Measurements from ENCODE around the gene PURA. TPM values are rescaled to one million over a fixed set of nuclear protein-coding genes. Genes with fewer than 3 reads are reported as not detected.

Gene PURA
- total RNA-seq, 1 donor from 2014 or later, result 7.0 TPM

DNA sequence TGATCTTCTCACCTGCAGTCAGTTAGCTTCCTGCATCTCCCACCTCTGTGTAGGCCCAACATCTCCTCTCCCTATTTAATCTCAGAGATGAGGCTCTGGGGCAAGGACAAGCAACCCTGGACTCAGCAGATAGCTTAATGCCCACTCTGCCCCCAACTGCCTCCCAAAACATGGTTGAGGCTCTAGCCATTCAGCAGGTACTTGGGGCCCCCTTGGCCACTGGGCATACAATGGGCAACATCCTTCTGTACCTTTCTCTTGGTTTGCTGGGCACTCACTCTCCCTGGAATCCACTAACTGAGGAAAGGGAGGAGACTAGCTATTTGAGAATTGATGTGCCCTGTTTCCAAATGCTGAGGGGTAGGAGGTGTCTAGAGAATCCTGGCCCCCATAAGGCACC is 21.2 kb downstream of the PURA start:
- Mint-ChIP-seq H3K9me3 (ENCODE audit: low read depth) (peaks cover 2% of the 10 kb centered on the region), H3K36me3 (ENCODE audit: insufficient read depth) (no peaks in the 10 kb centered on the region), H3K4me3 (ENCODE audit: low read depth) (no peak overlapping the region), H3K27me3 (peaks cover 19% of the 10 kb centered on the region), H3K27ac (no peak overlapping the region), H3K4me1 (ENCODE audit: low read depth) (no peaks in the 10 kb centered on the region)
- TF ChIP-seq, protein P1, sequence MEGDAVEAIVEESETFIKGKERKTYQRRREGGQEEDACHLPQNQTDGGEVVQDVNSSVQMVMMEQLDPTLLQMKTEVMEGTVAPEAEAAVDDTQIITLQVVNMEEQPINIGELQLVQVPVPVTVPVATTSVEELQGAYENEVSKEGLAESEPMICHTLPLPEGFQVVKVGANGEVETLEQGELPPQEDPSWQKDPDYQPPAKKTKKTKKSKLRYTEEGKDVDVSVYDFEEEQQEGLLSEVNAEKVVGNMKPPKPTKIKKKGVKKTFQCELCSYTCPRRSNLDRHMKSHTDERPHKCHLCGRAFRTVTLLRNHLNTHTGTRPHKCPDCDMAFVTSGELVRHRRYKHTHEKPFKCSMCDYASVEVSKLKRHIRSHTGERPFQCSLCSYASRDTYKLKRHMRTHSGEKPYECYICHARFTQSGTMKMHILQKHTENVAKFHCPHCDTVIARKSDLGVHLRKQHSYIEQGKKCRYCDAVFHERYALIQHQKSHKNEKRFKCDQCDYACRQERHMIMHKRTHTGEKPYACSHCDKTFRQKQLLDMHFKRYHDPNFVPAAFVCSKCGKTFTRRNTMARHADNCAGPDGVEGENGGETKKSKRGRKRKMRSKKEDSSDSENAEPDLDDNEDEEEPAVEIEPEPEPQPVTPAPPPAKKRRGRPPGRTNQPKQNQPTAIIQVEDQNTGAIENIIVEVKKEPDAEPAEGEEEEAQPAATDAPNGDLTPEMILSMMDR (IDR thresholded peaks at IDR 0.05; ENCODE audit: unreplicated experiment), result no peak
- no peak for DNase-seq (ENCODE audit: low spot score, unreplicated experiment)

- H3K27me3 Mint-ChIP-seq, result peaks cover 14% of the 10 kb centered on the region
- no peak overlapping the region for H3K4me3 Mint-ChIP-seq (ENCODE audit: low read depth)
- TF ChIP-seq, protein P1 (IDR thresholded peaks at IDR 0.05; ENCODE audit: unreplicated experiment), result no peak
- no peak overlapping the region for H3K27ac Mint-ChIP-seq
- no peak for DNase-seq (ENCODE audit: low spot score, unreplicated experiment)
- no peaks in the 10 kb centered on the region for H3K4me1 Mint-ChIP-seq (ENCODE audit: low read depth)
- H3K36me3 Mint-ChIP-seq (ENCODE audit: insufficient read depth), result no peaks in the 10 kb centered on the region
- peaks cover 2% of the 10 kb centered on the region for H3K9me3 Mint-ChIP-seq (ENCODE audit: low read depth)
Measured at GRCh38 chr5:140136624-140137023, 22.7 kb downstream of the PURA start.

DNA sequence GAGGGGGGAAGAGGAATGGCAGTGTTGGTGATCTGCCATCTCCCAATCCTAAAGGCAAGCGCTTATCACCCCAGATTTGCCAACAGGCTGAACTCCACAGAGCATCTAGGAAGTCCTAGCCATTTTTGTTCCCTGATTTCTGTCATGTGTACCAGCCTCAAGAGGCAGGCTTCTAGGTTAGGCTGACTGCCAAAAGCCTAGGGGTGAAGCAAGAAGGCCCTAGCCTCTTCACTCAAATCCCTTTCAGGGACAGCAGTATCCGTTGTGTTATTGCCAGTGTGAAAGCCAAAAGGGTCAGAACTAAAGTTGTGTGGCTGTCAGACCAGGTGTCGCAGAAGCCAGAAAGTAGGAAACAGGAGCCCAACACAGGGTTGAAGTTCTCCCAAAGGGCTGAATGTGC is 26.5 kb downstream of the PURA start:
- peaks cover 23% of the 10 kb centered on the region for H3K27me3 Mint-ChIP-seq
- TF ChIP-seq, protein P1 (IDR thresholded peaks at IDR 0.05; ENCODE audit: unreplicated experiment), result no peak
- peaks cover 2% of the 10 kb centered on the region for H3K9me3 Mint-ChIP-seq (ENCODE audit: low read depth)
- H3K36me3 Mint-ChIP-seq (ENCODE audit: insufficient read depth), result no peaks in the 10 kb centered on the region
- DNase-seq (ENCODE audit: low spot score, unreplicated experiment), result no peak
- H3K27ac Mint-ChIP-seq, result no peak overlapping the region
- H3K4me3 Mint-ChIP-seq (ENCODE audit: low read depth), result no peak overlapping the region
- peaks cover 3% of the 10 kb centered on the region for H3K4me1 Mint-ChIP-seq (ENCODE audit: low read depth)

DNA sequence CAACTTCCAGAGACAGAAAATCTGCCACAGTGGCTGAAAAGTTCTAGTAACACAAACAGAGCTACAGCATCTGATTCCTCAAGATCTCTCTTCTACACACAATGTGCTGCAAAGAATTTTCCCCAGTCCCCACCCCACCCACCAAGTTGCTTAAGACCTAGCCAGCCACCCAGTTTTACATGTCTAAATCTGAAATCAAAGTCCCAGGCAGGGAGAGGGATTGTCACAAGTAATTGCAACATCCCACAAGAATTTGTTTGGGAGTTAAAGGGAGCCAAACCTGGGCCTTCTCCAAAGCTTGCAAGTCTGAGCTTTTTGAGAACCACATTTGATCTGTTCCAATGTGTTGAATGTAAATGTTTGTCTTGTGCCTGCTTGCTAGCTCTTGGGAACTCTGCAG is 27.3 kb downstream of the PURA start:
- Mint-ChIP-seq H3K36me3 (ENCODE audit: insufficient read depth) (no peaks in the 10 kb centered on the region), H3K4me3 (ENCODE audit: low read depth) (no peak overlapping the region), H3K27me3 (peaks cover 29% of the 10 kb centered on the region), H3K4me1 (ENCODE audit: low read depth) (peaks cover 4% of the 10 kb centered on the region), H3K9me3 (ENCODE audit: low read depth) (peaks cover 2% of the 10 kb centered on the region), H3K27ac (no peak overlapping the region)
- no peak for DNase-seq (ENCODE audit: low spot score, unreplicated experiment)
- TF ChIP-seq, protein P1 (IDR thresholded peaks at IDR 0.05; ENCODE audit: unreplicated experiment), result no peak

DNA sequence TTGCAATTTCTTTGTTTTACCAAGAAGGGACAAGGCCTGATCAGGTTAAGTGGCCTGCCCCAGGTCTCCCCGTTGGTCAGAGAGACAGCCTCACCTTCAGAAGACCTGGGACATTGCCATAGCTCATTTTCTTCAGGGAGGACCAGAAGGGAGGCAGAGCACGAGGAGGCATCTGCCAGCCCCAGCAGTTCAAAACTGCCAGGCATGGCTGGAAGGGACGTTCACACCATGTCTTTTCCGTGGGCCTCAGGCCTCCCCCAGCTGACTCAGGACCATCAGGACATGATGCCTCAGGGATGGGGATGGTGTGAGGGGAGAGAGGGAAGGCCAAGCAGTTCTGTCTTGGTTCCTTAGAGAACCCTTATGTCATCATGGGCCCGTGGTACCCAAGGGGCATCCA is 28.3 kb downstream of the PURA start:
- peaks cover 2% of the 10 kb centered on the region for H3K9me3 Mint-ChIP-seq (ENCODE audit: low read depth)
- TF ChIP-seq, protein P1 (IDR thresholded peaks at IDR 0.05; ENCODE audit: unreplicated experiment), result no peak
- DNase-seq (ENCODE audit: low spot score, unreplicated experiment), result no peak
- no peak overlapping the region for H3K27ac Mint-ChIP-seq
- peaks cover 6% of the 10 kb centered on the region for H3K4me1 Mint-ChIP-seq (ENCODE audit: low read depth)
- no peak overlapping the region for H3K4me3 Mint-ChIP-seq (ENCODE audit: low read depth)
- H3K36me3 Mint-ChIP-seq (ENCODE audit: insufficient read depth), result no peaks in the 10 kb centered on the region
- H3K27me3 Mint-ChIP-seq, result peaks cover 38% of the 10 kb centered on the region

All from progenitor cell of endocrine pancreas (in vitro differentiated cells).